Measurements from ENCODE around the gene MFRP.

The MFRP gene

DNA sequence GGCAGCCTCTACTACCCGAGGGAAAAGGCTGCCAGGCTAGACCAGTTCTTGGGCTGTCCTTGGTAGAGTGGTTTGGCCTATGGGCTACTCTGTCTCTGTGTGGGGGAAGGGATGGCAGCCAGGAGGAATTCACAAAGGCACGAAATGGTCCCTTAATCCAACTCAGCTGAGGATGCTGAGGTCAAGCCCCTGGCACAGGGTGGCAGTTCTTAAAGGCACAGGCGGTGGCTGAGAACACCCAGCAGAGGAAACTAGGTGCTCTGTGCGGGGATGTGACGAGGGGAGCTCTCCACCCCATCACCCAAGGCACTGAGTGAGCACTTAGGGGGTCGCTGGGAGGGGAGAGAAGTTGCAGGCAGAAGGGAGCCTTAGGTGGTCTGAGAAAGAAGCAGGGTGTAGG lies at the start of gene MFRP:
TSS of gene MFRP (minus strand) at position 101 of the 400 bp plus-strand sequence. CDS start 192 bp downstream, outside the sequence.
- Histone ChIP-seq H3K27ac (no peak within 1 kb of the TSS), H3K4me1 (ENCODE audit: low read depth, poor library complexity, severe bottlenecking) (no peaks in the 10 kb centered on the region), H3K4me3 (IDR thresholded peaks at IDR 0.05; ENCODE audit: insufficient read depth, low read depth, low read length) (no peak within 1 kb of the TSS), H3K36me3 (ENCODE audit: insufficient read depth) (no peaks in the 10 kb centered on the region), H3K79me2 (ENCODE audit: insufficient read depth, low read depth) (no peaks in the 10 kb centered on the region), H3K27me3 (ENCODE audit: insufficient read depth, low read depth) (peaks cover 14% of the 10 kb centered on the region; the same call in 1 of the 2 replicates), H2AFZ (ENCODE audit: low read depth) (no peak within 1 kb of the TSS), H3K9ac (no peak within 1 kb of the TSS), H4K20me1 (ENCODE audit: insufficient read depth) (no peaks in the 10 kb centered on the region), H3K4me2 (no peak within 1 kb of the TSS)
- TF ChIP-seq, protein P1, sequence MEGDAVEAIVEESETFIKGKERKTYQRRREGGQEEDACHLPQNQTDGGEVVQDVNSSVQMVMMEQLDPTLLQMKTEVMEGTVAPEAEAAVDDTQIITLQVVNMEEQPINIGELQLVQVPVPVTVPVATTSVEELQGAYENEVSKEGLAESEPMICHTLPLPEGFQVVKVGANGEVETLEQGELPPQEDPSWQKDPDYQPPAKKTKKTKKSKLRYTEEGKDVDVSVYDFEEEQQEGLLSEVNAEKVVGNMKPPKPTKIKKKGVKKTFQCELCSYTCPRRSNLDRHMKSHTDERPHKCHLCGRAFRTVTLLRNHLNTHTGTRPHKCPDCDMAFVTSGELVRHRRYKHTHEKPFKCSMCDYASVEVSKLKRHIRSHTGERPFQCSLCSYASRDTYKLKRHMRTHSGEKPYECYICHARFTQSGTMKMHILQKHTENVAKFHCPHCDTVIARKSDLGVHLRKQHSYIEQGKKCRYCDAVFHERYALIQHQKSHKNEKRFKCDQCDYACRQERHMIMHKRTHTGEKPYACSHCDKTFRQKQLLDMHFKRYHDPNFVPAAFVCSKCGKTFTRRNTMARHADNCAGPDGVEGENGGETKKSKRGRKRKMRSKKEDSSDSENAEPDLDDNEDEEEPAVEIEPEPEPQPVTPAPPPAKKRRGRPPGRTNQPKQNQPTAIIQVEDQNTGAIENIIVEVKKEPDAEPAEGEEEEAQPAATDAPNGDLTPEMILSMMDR (conservative IDR thresholded peaks at IDR 0.05; ENCODE audit: low read depth, low read length): no peak

DNA sequence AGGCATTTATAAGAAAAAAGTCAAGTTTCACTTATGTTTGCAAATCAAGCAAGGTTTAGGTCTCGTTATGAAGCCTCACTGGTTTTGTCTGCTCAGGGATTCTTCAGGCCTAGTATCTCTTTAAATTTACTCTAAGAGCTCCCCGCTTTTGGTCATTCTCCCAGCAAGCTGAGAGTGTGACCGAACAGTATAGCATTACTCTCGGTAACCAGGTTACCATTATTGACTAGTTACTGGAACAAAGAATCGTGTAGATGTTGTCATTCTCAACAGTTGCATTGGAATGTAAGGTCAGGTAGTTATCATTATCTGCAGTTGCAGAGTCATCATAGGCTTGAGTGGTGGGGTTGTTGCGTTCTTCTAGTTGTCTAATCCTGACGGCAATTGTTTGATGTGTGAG lies 44.8 kb upstream of the MFRP start:
- no peak overlapping the region for H2AFZ ChIP-seq (ENCODE audit: low read depth)
- no peak overlapping the region for H3K9ac ChIP-seq
- no peaks in the 10 kb centered on the region for H3K4me1 ChIP-seq (ENCODE audit: low read depth, poor library complexity, severe bottlenecking)
- H3K4me3 ChIP-seq (IDR thresholded peaks at IDR 0.05; ENCODE audit: insufficient read depth, low read depth, low read length): no peak overlapping the region
- H3K36me3 ChIP-seq (ENCODE audit: insufficient read depth): no peaks in the 10 kb centered on the region
- no peak overlapping the region for H3K4me2 ChIP-seq
- TF ChIP-seq, protein P1 (conservative IDR thresholded peaks at IDR 0.05; ENCODE audit: low read depth, low read length): no peak
- H3K27me3 ChIP-seq (ENCODE audit: insufficient read depth, low read depth): no peaks in the 10 kb centered on the region
- H4K20me1 ChIP-seq (ENCODE audit: insufficient read depth): no peaks in the 10 kb centered on the region
- H3K27ac ChIP-seq: no peak overlapping the region
- H3K79me2 ChIP-seq (ENCODE audit: insufficient read depth, low read depth): no peaks in the 10 kb centered on the region

DNA sequence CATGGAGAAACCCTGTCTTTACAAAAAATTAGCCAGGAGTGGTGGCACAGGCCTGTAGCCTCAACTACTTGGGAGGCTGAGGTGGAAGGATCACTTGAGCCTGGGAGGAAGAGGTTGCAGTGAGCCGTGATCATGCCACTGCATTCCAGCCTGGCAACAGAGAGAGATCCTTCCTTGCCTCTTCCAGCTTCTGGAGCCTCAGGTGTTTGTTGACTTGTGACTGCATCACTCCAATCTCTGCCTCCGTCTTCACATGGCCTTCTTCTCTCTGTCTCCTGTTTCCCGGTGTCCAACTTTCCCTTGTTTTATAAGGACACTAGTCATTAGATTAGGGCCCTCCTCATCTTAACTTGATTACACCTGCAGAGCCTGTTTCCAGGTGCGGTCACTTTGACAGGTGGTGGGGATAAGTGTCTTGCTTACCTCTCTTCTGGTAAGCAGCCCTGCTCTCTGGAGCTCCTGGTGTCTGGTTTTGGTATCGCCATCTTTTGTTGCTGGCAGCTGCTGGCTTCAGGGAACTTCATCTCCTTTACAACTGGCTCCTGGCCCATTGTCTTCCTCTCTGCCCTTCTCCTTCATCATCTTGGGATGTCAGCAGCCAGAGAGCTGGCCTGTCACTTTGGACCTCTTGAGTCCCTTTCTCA lies 43.2 kb upstream of the MFRP start:
- Histone ChIP-seq H3K27me3 (ENCODE audit: insufficient read depth, low read depth) (no peaks in the 10 kb centered on the region), H2AFZ (ENCODE audit: low read depth) (no peak overlapping the region), H4K20me1 (ENCODE audit: insufficient read depth) (no peaks in the 10 kb centered on the region), H3K79me2 (ENCODE audit: insufficient read depth, low read depth) (no peaks in the 10 kb centered on the region), H3K9ac (no peak overlapping the region), H3K36me3 (ENCODE audit: insufficient read depth) (no peaks in the 10 kb centered on the region), H3K4me1 (ENCODE audit: low read depth, poor library complexity, severe bottlenecking) (no peaks in the 10 kb centered on the region), H3K4me3 (IDR thresholded peaks at IDR 0.05; ENCODE audit: insufficient read depth, low read depth, low read length) (no peak overlapping the region), H3K27ac (no peak overlapping the region), H3K4me2 (no peak overlapping the region)
- TF ChIP-seq, protein P1 (conservative IDR thresholded peaks at IDR 0.05; ENCODE audit: low read depth, low read length): peak; percentile 43

DNA sequence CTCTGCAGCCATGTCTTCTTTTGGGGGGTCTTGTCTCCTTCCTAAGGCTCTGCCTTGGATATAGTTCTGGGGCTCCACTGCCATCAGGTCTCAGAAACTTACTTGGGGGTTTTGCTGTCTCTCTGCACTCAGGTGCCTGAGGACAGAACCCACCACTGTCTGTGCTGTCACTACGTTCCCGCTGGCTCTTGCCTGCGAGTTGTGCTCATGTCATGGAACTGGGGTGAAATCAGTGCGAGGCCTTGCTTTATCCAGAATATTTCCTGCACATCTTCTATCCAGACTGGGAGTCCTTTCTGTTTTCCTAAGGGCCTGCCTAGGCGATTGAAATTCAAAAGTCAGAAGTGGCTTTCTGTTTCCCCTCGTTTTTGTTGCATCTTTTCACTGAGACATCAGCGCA lies 41.6 kb upstream of the MFRP start:
- H3K27ac ChIP-seq: no peak overlapping the region
- no peak overlapping the region for H3K4me2 ChIP-seq
- TF ChIP-seq, protein P1 (conservative IDR thresholded peaks at IDR 0.05; ENCODE audit: low read depth, low read length): no peak
- no peaks in the 10 kb centered on the region for H3K4me1 ChIP-seq (ENCODE audit: low read depth, poor library complexity, severe bottlenecking)
- no peak overlapping the region for H3K4me3 ChIP-seq (IDR thresholded peaks at IDR 0.05; ENCODE audit: insufficient read depth, low read depth, low read length)
- H3K9ac ChIP-seq: no peak overlapping the region
- no peaks in the 10 kb centered on the region for H3K27me3 ChIP-seq (ENCODE audit: insufficient read depth, low read depth)
- no peaks in the 10 kb centered on the region for H3K79me2 ChIP-seq (ENCODE audit: insufficient read depth, low read depth)
- H3K36me3 ChIP-seq (ENCODE audit: insufficient read depth): no peaks in the 10 kb centered on the region
- H2AFZ ChIP-seq (ENCODE audit: low read depth): no peak overlapping the region
- no peaks in the 10 kb centered on the region for H4K20me1 ChIP-seq (ENCODE audit: insufficient read depth)
